Gastroesophageal sphincter (tissue), 3 donors: ENCODE results near the gene SOSTDC1.

Experiments used
- CTCF ChIP-seq, 4 experiments: fragments of 200-600 bp in 2 of 4; fragments of 450-650 bp in 2 of 4; sonication (generic) in 1 of 4; IDR thresholded peaks; one replicate each; pipeline ENCODE4 v1.5.1; 2017 to 2019; ENCODE audit warnings: antibody characterized with exemption in 4 of 4, mild to moderate bottlenecking in 2 of 4, moderate library complexity in 2 of 4
- EP300 ChIP-seq: sonication (generic); formaldehyde crosslinking; IDR thresholded peaks from one replicate; pipeline ENCODE4 v1.6.1; 2017; ENCODE audit warnings: antibody characterized with exemption, mild to moderate bottlenecking
- POLR2A ChIP-seq, 2 donors: fragments of 450-650 bp; IDR thresholded peaks; one replicate each; pipeline ENCODE4 v1.6.1; 2017; ENCODE audit warnings: antibody characterized with exemption in 2 of 2, mild to moderate bottlenecking in 2 of 2, moderate library complexity in 1 of 2
- POLR2AphosphoS5 ChIP-seq: sonication (generic); formaldehyde crosslinking; IDR thresholded peaks from one replicate; pipeline ENCODE4 v1.6.1; 2017; ENCODE audit warnings: antibody characterized with exemption

- no peak for TF ChIP-seq CTCF (IDR thresholded peaks at IDR 0.05)
- no peak for TF ChIP-seq EP300
- TF ChIP-seq POLR2A (IDR thresholded peaks at IDR 0.05): no peak
- TF ChIP-seq POLR2AphosphoS5: no peak
Measured at GRCh38 chr7:16493266-16493665, 27.7 kb upstream of the SOSTDC1 start.
